Fibroblast of lung (primary cell): ENCODE data around the gene NKAIN2.

Experiments
- EZH2 ChIP-seq: IDR thresholded peaks from 2 replicates; pipeline ENCODE4 v1.5.1; 2012; ENCODE audit warnings: low read length, control low read depth, mild to moderate bottlenecking; ENCODE audit errors: missing control alignments
- TF ChIP-seq, protein P1 (sequence below), 2 donors: IDR thresholded peaks in 1 of 2; conservative IDR thresholded peaks in 1 of 2; 1 replicate in 1 of 2; 2 replicates in 1 of 2; pipeline ENCODE4 v1.5.1; 2011 to 2012; ENCODE audit warnings: low read length in 2 of 2, control low read depth in 1 of 2, inconsistent platforms in 1 of 2, low read depth in 1 of 2, mild to moderate bottlenecking in 1 of 2

DNA sequence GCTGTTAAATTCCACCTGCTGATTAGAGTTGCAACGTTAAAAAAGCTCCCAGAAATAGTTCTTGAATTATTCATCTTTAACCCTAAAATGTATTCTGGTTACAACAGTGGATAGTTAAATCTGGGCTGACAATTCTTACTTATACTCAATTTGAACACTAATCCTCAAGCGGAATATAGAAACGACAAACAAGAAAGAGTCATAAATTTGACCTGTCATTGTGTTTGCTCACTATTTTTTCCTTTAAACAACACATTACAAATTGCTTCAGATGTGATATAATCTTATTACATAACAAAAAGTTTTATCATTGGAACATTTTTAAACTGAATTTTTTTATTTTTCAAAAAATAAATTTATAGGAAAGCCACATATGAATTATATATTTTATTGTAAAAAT is 1054.1 kb downstream of the NKAIN2 start:
- TF ChIP-seq, protein P1, sequence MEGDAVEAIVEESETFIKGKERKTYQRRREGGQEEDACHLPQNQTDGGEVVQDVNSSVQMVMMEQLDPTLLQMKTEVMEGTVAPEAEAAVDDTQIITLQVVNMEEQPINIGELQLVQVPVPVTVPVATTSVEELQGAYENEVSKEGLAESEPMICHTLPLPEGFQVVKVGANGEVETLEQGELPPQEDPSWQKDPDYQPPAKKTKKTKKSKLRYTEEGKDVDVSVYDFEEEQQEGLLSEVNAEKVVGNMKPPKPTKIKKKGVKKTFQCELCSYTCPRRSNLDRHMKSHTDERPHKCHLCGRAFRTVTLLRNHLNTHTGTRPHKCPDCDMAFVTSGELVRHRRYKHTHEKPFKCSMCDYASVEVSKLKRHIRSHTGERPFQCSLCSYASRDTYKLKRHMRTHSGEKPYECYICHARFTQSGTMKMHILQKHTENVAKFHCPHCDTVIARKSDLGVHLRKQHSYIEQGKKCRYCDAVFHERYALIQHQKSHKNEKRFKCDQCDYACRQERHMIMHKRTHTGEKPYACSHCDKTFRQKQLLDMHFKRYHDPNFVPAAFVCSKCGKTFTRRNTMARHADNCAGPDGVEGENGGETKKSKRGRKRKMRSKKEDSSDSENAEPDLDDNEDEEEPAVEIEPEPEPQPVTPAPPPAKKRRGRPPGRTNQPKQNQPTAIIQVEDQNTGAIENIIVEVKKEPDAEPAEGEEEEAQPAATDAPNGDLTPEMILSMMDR (conservative IDR thresholded peaks at IDR 0.05 in 1 of 2, IDR thresholded peaks at IDR 0.05 in 1 of 2; ENCODE audit: low read depth in 1 of 2, low read length in 2 of 2): no peak
- TF ChIP-seq EZH2: no peak
